Fibroblast of villous mesenchyme (primary cell): ENCODE results near the gene TCHH. TPM values are rescaled to one million over a fixed set of nuclear protein-coding genes. Genes with fewer than 3 reads are reported as not detected.
"Not testable (repeated sequence)": the region's sequence is repeated elsewhere in the genome, so short reads cannot be mapped to it uniquely, and the experiment has no call there.

Source experiments
- DNase-seq: peaks from one replicate; pipeline ENCODE4 v3.0.0-alpha.2; 2010; ENCODE audit warnings: low read depth
- H3K4me3 ChIP-seq: 2 replicates; pipeline ENCODE4 v1.5.1; 2011; ENCODE audit warnings: low read depth, mild to moderate bottlenecking, low read length
- CTCF ChIP-seq: IDR thresholded peaks from 2 replicates; pipeline ENCODE4 v1.5.1; 2012; ENCODE audit warnings: low read depth, mild to moderate bottlenecking, low read length; ENCODE audit not compliant: insufficient read depth
- total RNA-seq: library from RNA; depleted of rRNA; stranded (reverse); fragments of >200 nt; gene quantifications from 2 replicates; pipeline ENCODE4 v1.2.3, GENCODE V29; 2012

Gene TCHH
- total RNA-seq, 1 donor: under 0.01 TPM

GRCh38 chr1:152086760-152087159 lies 28.5 kb downstream of the TCHH start:
- TF ChIP-seq CTCF: no peak
- no peak for DNase-seq
- no peak overlapping the region for H3K4me3 ChIP-seq

GRCh38 chr1:152084853-152085252 lies 30.4 kb downstream of the TCHH start:
- no peak for TF ChIP-seq CTCF
- no peak overlapping the region for H3K4me3 ChIP-seq
- DNase-seq: no peak

GRCh38 chr1:152081026-152081425 lies 34.2 kb downstream of the TCHH start:
- H3K4me3 ChIP-seq, DNase-seq: not testable (repeated sequence)

- not testable (repeated sequence) for H3K4me3 ChIP-seq, DNase-seq
These were observed 34.8 kb downstream of the TCHH start for GRCh38 chr1:152080494-152080893.

- no peak for DNase-seq
- no peak overlapping the region for H3K4me3 ChIP-seq
- no peak for TF ChIP-seq CTCF
These were observed 36.3 kb downstream of the TCHH start for GRCh38 chr1:152078831-152079441.

- DNase-seq: no peak
- no peak for TF ChIP-seq CTCF
- no peak overlapping the region for H3K4me3 ChIP-seq
These were observed 42.9 kb downstream of the TCHH start for GRCh38 chr1:152072311-152072710.

GRCh38 chr1:152071123-152071522 lies 44.1 kb downstream of the TCHH start:
- no peak for TF ChIP-seq CTCF

GRCh38 chr1:152067929-152068328 lies 47.3 kb downstream of the TCHH start:
- DNase-seq: no peak
- no peak overlapping the region for H3K4me3 ChIP-seq
- TF ChIP-seq CTCF: no peak

More at GRCh38 chr1:152071123-152071522, 44.1 kb downstream of the TCHH start:
- DNase-seq: no peak
- no peak overlapping the region for H3K4me3 ChIP-seq
